Calu3 (cell line): ENCODE data around the gene PRR11. TPM values are rescaled to one million over a fixed set of nuclear protein-coding genes. Genes with fewer than 3 reads are reported as not detected.

ENCODE experiments used
- BruUV-seq: library from RNA; stranded (reverse); fragments of 400-500 nt; replicated peaks from 2 replicates; lab custom pipeline; 2021; lab: Mats Ljungman, UMichigan
- CTCF ChIA-PET: fragments of 300-600 bp; sonication (Branson Sonifier 250); formaldehyde crosslinking; loops from one replicate; lab custom pipeline; 2022; ENCODE audit warnings: antibody characterized with exemption; lab: Charles Lee
- DNase-seq: peaks from one replicate; pipeline ENCODE4 v3.0.0; 2022
- H3K27ac Mint-ChIP-seq: one replicate; pipeline ENCODE4 v1.8.0; 2022; ENCODE audit warnings: mixed read lengths; ENCODE audit not compliant: unreplicated experiment
- H3K27me3 Mint-ChIP-seq: one replicate; pipeline ENCODE4 v1.8.0; 2022; ENCODE audit warnings: mixed read lengths; ENCODE audit not compliant: unreplicated experiment
- H3K36me3 Mint-ChIP-seq: one replicate; pipeline ENCODE4 v1.8.0; 2022; ENCODE audit warnings: mild to moderate bottlenecking, moderate library complexity, mixed read lengths; ENCODE audit not compliant: insufficient read depth, unreplicated experiment
- H3K4me1 Mint-ChIP-seq: one replicate; pipeline ENCODE4 v1.8.0; 2022; ENCODE audit warnings: mild to moderate bottlenecking, low read depth, mixed read lengths; ENCODE audit not compliant: unreplicated experiment
- H3K4me3 Mint-ChIP-seq: one replicate; pipeline ENCODE4 v1.8.0; 2022; ENCODE audit warnings: mild to moderate bottlenecking, low read depth, moderate library complexity, mixed read lengths; ENCODE audit not compliant: unreplicated experiment
- H3K9me3 Mint-ChIP-seq: one replicate; pipeline ENCODE4 v1.8.0; 2022; ENCODE audit warnings: low read depth, mixed read lengths; ENCODE audit not compliant: unreplicated experiment
- CTCF ChIP-seq: fragments of 200-600 bp; IDR thresholded peaks from one replicate; pipeline ENCODE4 v1.8.0; 2022; ENCODE audit warnings: antibody characterized with exemption; ENCODE audit not compliant: unreplicated experiment
- intact Hi-C: fragments of 100-400 bp; cut with micrococcal nuclease; formaldehyde crosslinking; loops from one replicate; pipeline ENCODE4 v1.10.0; 2022; ENCODE audit not compliant: unreplicated experiment
- total RNA-seq: library from RNA; stranded (reverse); gene quantifications from 2 replicates; pipeline ENCODE4 v1.2.3, GENCODE V29; 2022

PRR11 gene
- total RNA-seq, 1 experiment from 2014 or later, result 52.7 TPM

- H3K4me1 Mint-ChIP-seq, result peaks cover 15% of the 10 kb centered on the region
- no peaks in the 10 kb centered on the region for H3K27me3 Mint-ChIP-seq
These were observed 9.9 kb upstream of the PRR11 start for GRCh38 chr17:59145571-59146096.

GRCh38 chr17:59149051-59149450 is 6.5 kb upstream of the PRR11 start:
- Mint-ChIP-seq H3K36me3 (peaks cover 6% of the 10 kb centered on the region), H3K27me3 (no peaks in the 10 kb centered on the region), H3K9me3 (no peaks in the 10 kb centered on the region), H3K4me1 (peaks cover 15% of the 10 kb centered on the region), H3K4me3 (no peak overlapping the region), H3K27ac (no peak overlapping the region)
- no TSS peak for BruUV-seq
- intact Hi-C loops, result no loop called here
- no peak for DNase-seq
- TF ChIP-seq CTCF, result no peak
- CTCF ChIA-PET, result no interaction called here

More at GRCh38 chr17:59145571-59146096, 9.9 kb upstream of the PRR11 start:
- CTCF ChIA-PET, result no interaction called here
- H3K9me3 Mint-ChIP-seq, result no peaks in the 10 kb centered on the region
- H3K27ac Mint-ChIP-seq, result no peak overlapping the region
- TF ChIP-seq CTCF, result no peak
- intact Hi-C loops, result no loop called here
- BruUV-seq, result no TSS peak
- H3K4me3 Mint-ChIP-seq, result no peak overlapping the region
- no peak for DNase-seq
- peaks cover 6% of the 10 kb centered on the region for H3K36me3 Mint-ChIP-seq

- Mint-ChIP-seq H3K27ac (no peak overlapping the region), H3K4me1 (peaks cover 15% of the 10 kb centered on the region), H3K4me3 (peak overlapping the region; percentile 21), H3K9me3 (no peaks in the 10 kb centered on the region), H3K36me3 (peaks cover 6% of the 10 kb centered on the region), H3K27me3 (no peaks in the 10 kb centered on the region)
- no peak for DNase-seq
- no TSS peak for BruUV-seq
- intact Hi-C loops, result loop anchor here (10.0 kb wide), 1 partner anchor 45 kb away; the partner anchor contains the start of gene TRIM37
- CTCF ChIA-PET, result interaction anchor here (0.6 to 1.2 kb wide), 2 partner anchors 9 to 1410 kb away, joined by 3 to 7 read pairs; no protein-coding TSS in a partner anchor
- no peak for TF ChIP-seq CTCF
These were observed 5.6 kb upstream of the PRR11 start for GRCh38 chr17:59149841-59150511.

GRCh38 chr17:59151006-59151405 is 4.5 kb upstream of the PRR11 start:
- H3K36me3 Mint-ChIP-seq, result peaks cover 6% of the 10 kb centered on the region
- no peak for DNase-seq
- no peaks in the 10 kb centered on the region for H3K9me3 Mint-ChIP-seq
- TF ChIP-seq CTCF, result no peak
- H3K27ac Mint-ChIP-seq, result no peak overlapping the region
- no peaks in the 10 kb centered on the region for H3K27me3 Mint-ChIP-seq
- H3K4me1 Mint-ChIP-seq, result peaks cover 15% of the 10 kb centered on the region
- intact Hi-C loops, result loop anchor here (10.0 kb wide), 1 partner anchor 46 kb away; the partner anchor contains the start of gene TRIM37
- BruUV-seq, result no TSS peak
- H3K4me3 Mint-ChIP-seq, result no peak overlapping the region
- CTCF ChIA-PET, result no interaction called here
